Glomerular visceral epithelial cell (primary cell): ENCODE results near the gene TBXAS1.

Experiments used
- DNase-seq: peaks from one replicate; pipeline ENCODE4 v3.0.0-alpha.2; 2016; ENCODE audit errors: extremely low spot score

The TBXAS1 gene

GRCh38 chr7:139854803-139855497 is 25.9 kb downstream of the TBXAS1 start:
- no peak for DNase-seq

DNA sequence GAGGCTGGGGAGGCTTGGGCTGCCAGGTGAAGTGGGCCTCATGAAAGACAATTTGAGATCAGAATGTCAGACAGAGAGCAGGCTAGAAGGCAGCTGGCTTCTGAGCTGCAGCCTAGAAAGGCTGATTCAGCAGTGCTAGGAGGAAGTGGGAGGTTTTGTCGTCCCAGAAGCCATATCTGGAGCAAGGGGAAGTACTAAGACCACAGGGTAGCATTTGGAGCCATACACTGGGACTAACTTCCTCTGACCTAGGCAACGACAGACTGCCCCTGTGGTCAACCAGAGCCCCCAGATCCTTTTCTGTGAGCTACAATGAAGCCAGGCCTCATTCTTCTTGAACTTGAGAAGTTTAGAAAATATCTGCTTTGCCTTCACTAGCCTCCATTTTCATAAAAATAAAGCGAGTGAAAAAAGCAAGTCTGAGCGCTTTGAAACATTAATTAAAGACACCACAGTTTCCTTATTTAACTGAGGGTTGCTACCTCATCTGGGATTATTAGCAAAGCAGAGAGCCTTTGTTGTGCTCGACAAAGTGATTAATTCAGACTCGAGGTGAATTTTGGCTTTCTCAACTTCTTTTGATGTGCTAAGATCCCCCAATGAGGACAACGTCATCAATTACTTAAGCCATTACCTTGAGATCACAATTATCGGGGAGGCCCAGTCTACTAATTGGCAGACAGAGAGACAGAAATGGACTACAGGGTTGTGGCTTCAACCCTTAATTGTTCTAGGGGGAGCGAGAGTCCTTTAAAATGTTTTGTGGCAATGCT is 26.6 kb downstream of the TBXAS1 start:
- no peak for DNase-seq

GRCh38 chr7:139857791-139858190 is 28.7 kb downstream of the TBXAS1 start:
- no peak for DNase-seq

DNA sequence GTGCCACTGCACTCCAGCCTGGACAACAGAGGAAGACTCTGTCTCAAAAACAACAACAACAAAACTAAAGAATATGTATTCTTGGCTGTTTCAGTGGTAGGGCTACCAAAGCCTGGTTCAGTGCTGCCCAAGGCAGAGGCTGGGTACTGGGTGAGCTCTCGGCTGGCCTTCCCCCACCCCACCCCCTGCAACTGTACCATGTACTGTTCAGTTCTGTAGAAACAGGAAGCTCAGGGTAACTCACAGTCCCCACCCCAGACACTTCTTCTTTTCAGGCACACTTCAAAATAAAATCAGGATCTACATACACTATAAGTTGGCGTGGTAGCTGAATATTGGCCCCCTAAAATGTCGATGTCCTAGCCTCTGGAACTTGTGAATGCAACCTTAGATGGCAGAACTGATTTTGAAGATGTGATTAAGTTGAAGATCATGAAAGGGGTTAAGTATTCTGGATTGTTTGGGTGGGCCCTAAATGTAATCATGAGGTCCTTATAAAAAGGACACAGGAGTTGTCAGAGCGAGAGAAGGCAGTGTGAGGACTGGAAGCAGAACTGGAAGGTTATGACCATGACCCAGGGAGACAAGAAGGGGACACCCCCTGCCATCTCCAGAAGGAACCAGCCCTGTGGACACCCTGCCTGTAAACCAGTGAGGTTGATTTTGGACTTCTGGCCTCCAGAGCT is 31.2 kb downstream of the TBXAS1 start:
- DNase-seq, result no peak

- DNase-seq, result no peak
Observed at GRCh38 chr7:139861803-139862202, 32.7 kb downstream of the TBXAS1 start.

- no peak for DNase-seq
Observed at GRCh38 chr7:139866047-139866837, 37.2 kb downstream of the TBXAS1 start.

DNA sequence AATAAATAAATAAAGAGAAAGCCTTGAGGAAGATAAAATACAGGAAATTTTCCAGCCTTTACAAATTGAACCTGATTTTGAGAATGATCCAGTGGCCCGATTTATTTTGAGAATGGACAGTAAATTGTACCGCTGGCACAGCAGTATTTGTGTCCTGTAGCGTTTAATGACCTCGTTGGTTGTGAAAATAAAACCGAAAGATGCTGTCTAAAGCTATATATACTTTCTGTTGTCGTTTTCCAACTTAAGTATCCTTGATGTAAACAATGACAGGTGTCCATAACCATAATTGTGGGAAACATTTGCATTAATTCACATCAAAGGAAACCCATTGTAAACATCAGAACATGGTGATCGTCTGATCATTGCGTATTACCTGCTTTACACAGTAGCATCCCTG is 38.8 kb downstream of the TBXAS1 start:
- DNase-seq, result no peak

DNA sequence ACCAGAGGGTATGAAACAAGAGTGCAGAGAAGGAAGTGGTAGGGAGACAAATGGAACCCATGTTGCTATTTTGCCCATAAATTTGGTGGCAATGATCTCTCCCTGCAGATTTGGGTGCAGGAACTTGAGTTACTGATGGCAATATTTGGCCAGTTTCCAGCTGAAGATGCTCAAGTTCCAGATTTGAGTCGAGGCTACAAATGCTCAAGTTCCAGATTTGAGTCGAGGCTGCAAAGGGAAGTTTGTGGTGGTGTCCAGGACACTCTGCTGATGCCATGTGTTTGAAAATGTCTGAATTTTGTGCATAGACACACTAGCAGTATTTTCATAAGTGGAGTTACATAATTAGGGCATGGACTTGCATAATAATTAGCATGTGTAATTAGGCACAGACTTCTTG is 40.8 kb downstream of the TBXAS1 start:
- DNase-seq, result no peak

DNA sequence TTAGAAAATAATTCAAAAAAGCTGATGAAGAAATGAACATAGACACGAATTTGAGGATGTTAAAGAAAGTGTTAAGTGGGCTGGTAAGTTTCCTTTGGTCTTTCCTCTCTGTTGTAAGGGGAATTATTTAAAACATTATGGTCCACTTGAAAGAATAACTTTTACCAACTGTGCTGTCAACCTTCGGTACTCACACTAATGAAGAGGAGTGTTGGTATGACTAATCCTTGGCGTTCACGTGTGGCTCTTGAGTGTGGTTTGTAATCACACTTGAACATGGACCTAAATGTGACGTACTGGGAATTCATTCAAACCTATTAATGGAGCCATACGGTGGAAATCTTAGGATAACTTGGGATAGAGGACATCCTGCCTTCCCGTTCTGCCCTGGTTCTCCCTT is 41.3 kb downstream of the TBXAS1 start:
- no peak for DNase-seq

GRCh38 chr7:139871331-139871730 is 42.3 kb downstream of the TBXAS1 start:
- DNase-seq, result no peak

- DNase-seq, result no peak
Observed at GRCh38 chr7:139871820-139872219, 42.8 kb downstream of the TBXAS1 start.

DNA sequence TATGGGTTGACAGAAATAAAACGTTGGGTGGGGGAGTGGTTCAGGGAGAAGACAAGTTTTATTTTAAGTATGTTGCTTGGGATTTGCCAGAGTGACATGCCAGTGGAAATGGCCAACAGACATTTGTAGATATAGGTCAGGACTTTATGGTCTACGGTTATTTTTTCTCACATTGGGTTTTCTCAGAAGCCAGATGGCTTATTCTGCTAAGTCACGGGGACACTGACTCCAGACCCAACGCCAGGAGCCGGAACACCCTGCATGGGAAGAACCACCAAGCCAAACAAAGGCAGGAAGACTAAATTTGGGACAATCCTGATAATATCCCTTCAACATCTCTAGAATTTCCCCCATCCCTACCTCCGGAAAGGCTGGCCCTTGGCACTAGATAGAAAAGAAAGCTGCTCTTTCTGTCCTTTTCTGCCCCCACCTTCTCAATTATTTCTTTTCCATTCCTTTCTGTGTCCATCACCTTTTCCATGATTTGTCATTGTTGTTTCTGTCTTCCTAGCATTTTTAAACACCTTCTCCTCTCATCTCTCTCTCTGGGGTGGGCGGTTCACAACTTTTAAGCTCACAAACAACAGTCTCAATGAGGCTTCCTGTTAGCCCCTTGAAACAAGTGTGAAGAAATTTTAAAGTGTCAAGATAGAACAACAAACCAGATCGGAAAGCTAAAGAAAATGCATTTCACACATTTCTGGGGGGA is 44.7 kb downstream of the TBXAS1 start:
- no peak for DNase-seq

- no peak for DNase-seq
Observed at GRCh38 chr7:139874302-139874629, 45.2 kb downstream of the TBXAS1 start.

DNA sequence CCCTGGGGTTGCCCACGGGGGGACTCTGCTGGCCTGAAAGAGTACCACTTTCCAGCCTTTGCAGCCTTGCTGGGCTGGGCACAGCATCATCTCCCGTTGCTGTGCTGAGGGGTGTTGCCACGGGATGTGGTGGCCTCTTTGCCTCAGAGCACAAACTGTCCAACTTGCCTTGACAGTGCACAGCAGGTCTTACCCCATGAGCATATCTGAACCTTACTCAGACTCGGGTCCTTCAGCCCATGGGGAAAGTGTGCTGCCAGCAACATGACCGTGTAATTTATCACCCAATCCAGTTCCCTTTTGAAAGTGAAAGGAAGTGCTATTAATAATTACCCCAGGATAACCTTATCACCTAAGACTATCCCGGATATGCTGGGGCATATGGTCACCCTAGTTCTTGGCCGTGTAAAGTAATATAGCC is 46.8 kb downstream of the TBXAS1 start:
- DNase-seq, result peak; percentile 59

- peak; percentile 19 for DNase-seq
Observed at GRCh38 chr7:139876622-139877283, 47.7 kb downstream of the TBXAS1 start.

DNA sequence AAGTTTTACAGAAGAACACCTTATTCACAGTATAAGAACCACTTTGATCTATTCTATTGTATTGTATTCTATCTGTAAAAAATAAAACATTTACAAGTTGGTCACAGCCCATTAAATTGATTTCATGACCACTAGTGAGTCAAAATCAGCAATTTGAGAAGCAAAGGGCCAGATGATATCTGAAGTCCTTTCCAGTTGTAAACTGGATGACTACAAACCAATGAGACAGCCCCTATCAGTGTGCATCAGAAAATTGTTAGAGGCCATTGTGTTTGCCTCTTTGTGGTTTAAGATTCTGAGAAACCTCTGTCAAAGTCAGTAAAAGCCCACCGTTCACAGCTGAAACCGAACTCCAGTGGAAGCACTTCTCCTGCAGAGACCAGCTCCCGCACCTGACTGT is 54.8 kb downstream of the TBXAS1 start:
- no peak for DNase-seq

DNA sequence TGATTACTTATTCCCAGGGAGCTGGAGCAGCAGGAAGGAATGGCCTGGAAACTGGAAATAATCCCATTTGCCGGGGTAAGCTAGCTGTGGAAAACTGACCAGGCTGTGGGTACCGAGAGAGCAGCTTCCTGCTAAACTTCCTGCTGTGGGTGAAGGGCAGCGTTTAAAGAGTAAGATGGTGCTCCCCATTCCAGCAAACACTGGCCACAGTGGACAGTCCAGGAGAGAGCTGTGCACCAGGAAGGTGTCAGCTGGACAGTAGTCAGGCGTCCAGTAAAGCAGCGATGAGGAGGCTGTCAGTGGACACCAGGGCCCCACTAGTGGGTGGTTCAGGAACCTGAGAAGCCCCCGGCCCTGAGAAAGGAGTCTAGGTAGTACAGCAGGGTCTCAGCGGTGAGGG is 55.4 kb downstream of the TBXAS1 start:
- no peak for DNase-seq

- DNase-seq, result no peak
Observed at GRCh38 chr7:139885511-139885910, 56.4 kb downstream of the TBXAS1 start.

DNA sequence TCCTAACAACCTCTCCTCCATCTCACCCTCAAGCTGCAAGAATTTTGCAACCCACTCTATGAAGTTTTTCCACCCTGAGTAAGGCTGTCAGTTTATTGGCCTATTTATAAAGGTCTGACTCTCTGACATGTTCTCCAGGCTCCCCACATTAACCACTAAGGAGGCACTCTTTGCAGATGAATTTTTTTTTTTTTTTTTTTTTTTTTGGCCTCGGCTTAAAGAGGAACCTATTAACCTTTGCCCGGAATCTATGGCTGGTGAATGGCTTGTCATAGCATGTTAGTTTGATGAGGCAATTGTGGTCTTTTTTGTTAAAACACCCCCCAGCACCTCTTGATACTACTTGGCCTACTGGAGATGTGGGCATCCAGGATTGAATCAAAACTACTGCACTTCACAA is 57.1 kb downstream of the TBXAS1 start:
- DNase-seq, result no peak

DNA sequence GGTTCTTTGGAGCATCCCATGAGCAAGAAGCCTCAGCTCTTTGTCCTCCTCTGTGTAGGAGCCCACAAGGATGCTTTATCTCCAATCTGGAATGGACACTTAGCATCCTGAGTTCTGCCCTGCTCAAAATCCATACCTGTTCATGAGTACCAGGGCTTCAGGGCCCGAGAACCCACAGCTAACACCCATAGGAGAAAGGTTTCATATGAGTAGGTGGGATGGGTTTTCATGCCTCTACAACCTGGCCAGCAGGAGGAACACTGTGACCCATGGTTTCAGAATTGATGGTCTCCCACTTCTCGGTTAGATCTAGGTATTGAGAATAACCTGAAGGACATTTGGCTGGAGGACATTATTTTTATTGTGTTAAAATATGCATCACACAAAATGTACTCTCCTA is 57.8 kb downstream of the TBXAS1 start:
- no peak for DNase-seq

DNA sequence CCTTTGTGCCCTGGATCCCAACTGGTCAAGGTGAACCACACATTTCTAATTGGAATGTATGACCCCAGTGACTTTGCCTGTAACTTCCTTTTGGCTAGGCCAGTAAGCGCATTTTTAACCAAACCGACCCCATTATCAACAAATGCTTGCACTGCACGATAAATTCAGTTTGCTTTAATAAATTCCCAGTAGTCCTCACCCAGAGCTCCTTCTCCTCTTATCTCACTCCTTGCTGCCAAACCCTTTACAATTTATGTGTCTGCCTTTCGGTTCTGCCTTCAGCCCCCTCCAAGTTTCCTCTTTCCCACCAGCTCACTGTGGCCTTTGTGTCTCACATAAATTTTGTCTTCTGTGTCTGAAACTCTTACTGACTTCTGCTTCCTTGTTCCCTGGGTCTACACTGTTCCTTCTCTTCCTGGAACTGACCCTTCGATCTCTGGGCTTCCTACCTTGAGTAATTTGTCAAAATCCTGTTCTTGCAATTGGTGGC is 59.0 kb downstream of the TBXAS1 start:
- no peak for DNase-seq
